Umbilical cord (tissue), 2 donors: ENCODE results near the gene BICD1. TPM values are rescaled to one million over a fixed set of nuclear protein-coding genes. Genes with fewer than 3 reads are reported as not detected.
"Not testable (repeated sequence)": the region's sequence is repeated elsewhere in the genome, so short reads cannot be mapped to it uniquely, and the experiment has no call there.

Experiments
- DNase-seq: peaks from one replicate; pipeline ENCODE4 v3.0.0-alpha.2; 2015; ENCODE audit warnings: low spot score
- total RNA-seq: library from RNA; depleted of rRNA; stranded (reverse); fragments of >200 nt; gene quantifications from one replicate; pipeline ENCODE4 v1.2.3, GENCODE V29; 2014; ENCODE audit warnings: low replicate concordance; ENCODE audit not compliant: insufficient read depth

Gene BICD1
- total RNA-seq, 1 donor from 2014 or later = 34.7 TPM

GRCh38 chr12:32145096-32145495, 38.4 kb downstream of the BICD1 start:
- no peak for DNase-seq

GRCh38 chr12:32146074-32146873, 39.6 kb downstream of the BICD1 start:
- no peak for DNase-seq

GRCh38 chr12:32148372-32148771, 41.7 kb downstream of the BICD1 start:
- no peak for DNase-seq

GRCh38 chr12:32149489-32149888, 42.8 kb downstream of the BICD1 start:
- DNase-seq = no peak

GRCh38 chr12:32151086-32151485, 44.4 kb downstream of the BICD1 start:
- no peak for DNase-seq

- no peak for DNase-seq
Observed at GRCh38 chr12:32151552-32151951, 44.9 kb downstream of the BICD1 start.

- no peak for DNase-seq
Observed at GRCh38 chr12:32155041-32155440, 48.4 kb downstream of the BICD1 start.

GRCh38 chr12:32155961-32156529, 49.4 kb downstream of the BICD1 start:
- DNase-seq = no peak

- no peak for DNase-seq
Observed at GRCh38 chr12:32158525-32158924, 51.9 kb downstream of the BICD1 start.

GRCh38 chr12:32159381-32159780, 52.7 kb downstream of the BICD1 start:
- DNase-seq = no peak

GRCh38 chr12:32159925-32160324, 53.3 kb downstream of the BICD1 start:
- no peak for DNase-seq

GRCh38 chr12:32161058-32161457, 54.4 kb downstream of the BICD1 start:
- DNase-seq = no peak

- no peak for DNase-seq
Observed at GRCh38 chr12:32163596-32163995, 56.9 kb downstream of the BICD1 start.

- DNase-seq = no peak
Observed at GRCh38 chr12:32166510-32166909, 59.9 kb downstream of the BICD1 start.

- no peak for DNase-seq
Observed at GRCh38 chr12:32170437-32170998, 63.9 kb downstream of the BICD1 start.

- DNase-seq = no peak
Observed at GRCh38 chr12:32171211-32171610, 64.6 kb downstream of the BICD1 start.

- no peak for DNase-seq
Observed at GRCh38 chr12:32176606-32177005, 70.0 kb downstream of the BICD1 start.

GRCh38 chr12:32178341-32179010, 71.8 kb downstream of the BICD1 start:
- no peak for DNase-seq

GRCh38 chr12:32179011-32179395, 72.4 kb downstream of the BICD1 start:
- no peak for DNase-seq

GRCh38 chr12:32181498-32182175, 75.0 kb downstream of the BICD1 start:
- DNase-seq = no peak

GRCh38 chr12:32183650-32184049, 77.0 kb downstream of the BICD1 start:
- no peak for DNase-seq

- not testable (repeated sequence) for DNase-seq
Observed at GRCh38 chr12:32187127-32187526, 80.5 kb downstream of the BICD1 start.
